ENCODE data around the gene UQCRC2. TPM values are rescaled to one million over a fixed set of nuclear protein-coding genes. Genes with fewer than 3 reads are reported as not detected.
"Not testable (repeated sequence)": the region's sequence is repeated elsewhere in the genome, so short reads cannot be mapped to it uniquely, and the experiment has no call there.

UQCRC2 gene
- total RNA-seq, 2 experiments from 2014 or later: 216 to 225 TPM

GRCh38 chr16:22002047-22002446 is 48.9 kb downstream of the UQCRC2 start:
- H3K4me3 Mint-ChIP-seq; H3K36me3 Mint-ChIP-seq (ENCODE audit: low read depth); DNase-seq; H3K9me3 Mint-ChIP-seq; H3K27ac Mint-ChIP-seq; H3K27me3 Mint-ChIP-seq: not testable (repeated sequence)
- CTCF ChIA-PET: interaction anchor here (0.9 to 17.5 kb wide), 11 partner anchors 9 to 186 kb away, joined by 3 to 319 read pairs (median 5); partner anchors contain the start of gene UQCRC2
- POLR2A ChIA-PET: interaction anchor here (1.4 to 2.1 kb wide), 2 partner anchors 76 to 187 kb away, joined by 6 to 9 read pairs; no protein-coding TSS in a partner anchor
- H3K4me1 Mint-ChIP-seq: peaks cover 15% of the 10 kb centered on the region

- no peaks in the 10 kb centered on the region for H3K36me3 Mint-ChIP-seq (ENCODE audit: low read depth)
- POLR2A ChIA-PET: interaction anchor here (2.1 kb wide), 1 partner anchor 75 kb away, joined by 9 read pairs; no protein-coding TSS in a partner anchor
These were observed 50.0 kb downstream of the UQCRC2 start for GRCh38 chr16:22003195-22003594.

GRCh38 chr16:22004341-22004740 is 51.2 kb downstream of the UQCRC2 start:
- H3K27ac Mint-ChIP-seq: no peak overlapping the region
- peaks cover 27% of the 10 kb centered on the region for H3K4me1 Mint-ChIP-seq
- no peak overlapping the region for H3K4me3 Mint-ChIP-seq
- ChIA-PET POLR2A (interaction anchor here (1.7 kb wide), 1 partner anchor 51 kb away, joined by 5 read pairs; the partner anchor contains the start of gene UQCRC2), CTCF (interaction anchor here (1.2 to 17.5 kb wide), 4 partner anchors 74 to 184 kb away, joined by 3 to 319 read pairs (median 41); no protein-coding TSS in a partner anchor)
- H3K9me3 Mint-ChIP-seq: no peaks in the 10 kb centered on the region
- no peaks in the 10 kb centered on the region for H3K36me3 Mint-ChIP-seq (ENCODE audit: low read depth)
- no peak for DNase-seq
- H3K27me3 Mint-ChIP-seq: no peaks in the 10 kb centered on the region

More at GRCh38 chr16:22003195-22003594, 50.0 kb downstream of the UQCRC2 start:
- H3K4me3 Mint-ChIP-seq: no peak overlapping the region
- no peak for DNase-seq
- H3K27me3 Mint-ChIP-seq: no peaks in the 10 kb centered on the region
- CTCF ChIA-PET: interaction anchor here (3.3 to 17.5 kb wide), 3 partner anchors 75 to 185 kb away, joined by 19 to 319 read pairs (median 79); no protein-coding TSS in a partner anchor
- peaks cover 20% of the 10 kb centered on the region for H3K4me1 Mint-ChIP-seq
- H3K9me3 Mint-ChIP-seq: no peaks in the 10 kb centered on the region
- H3K27ac Mint-ChIP-seq: no peak overlapping the region

- H3K4me3 Mint-ChIP-seq: no peak overlapping the region
- no peaks in the 10 kb centered on the region for H3K9me3 Mint-ChIP-seq
- peaks cover 5% of the 10 kb centered on the region for H3K36me3 Mint-ChIP-seq (ENCODE audit: low read depth)
- no peaks in the 10 kb centered on the region for H3K27me3 Mint-ChIP-seq
- ChIA-PET CTCF (interaction anchor here (1.0 to 17.5 kb wide), 3 partner anchors 15 to 72 kb away, joined by 3 to 319 read pairs (median 4); no protein-coding TSS in a partner anchor), POLR2A (interaction anchor here (1.7 kb wide), 1 partner anchor 52 kb away, joined by 5 read pairs; the partner anchor contains the start of gene UQCRC2)
- H3K4me1 Mint-ChIP-seq: peaks cover 32% of the 10 kb centered on the region
- H3K27ac Mint-ChIP-seq: no peak overlapping the region
- no peak for DNase-seq
These were observed 52.6 kb downstream of the UQCRC2 start for GRCh38 chr16:22005746-22006145.

- peak overlapping the region; percentile 79 for H3K4me3 Mint-ChIP-seq
- H3K27ac Mint-ChIP-seq: no peak overlapping the region
- H3K4me1 Mint-ChIP-seq: peaks cover 33% of the 10 kb centered on the region
- no peak for DNase-seq
- H3K36me3 Mint-ChIP-seq (ENCODE audit: low read depth): peaks cover 5% of the 10 kb centered on the region
- no peaks in the 10 kb centered on the region for H3K9me3 Mint-ChIP-seq
- CTCF ChIA-PET: interaction anchor here (1.0 to 17.5 kb wide), 5 partner anchors 16 to 182 kb away, joined by 3 to 319 read pairs (median 9); no protein-coding TSS in a partner anchor
- POLR2A ChIA-PET: interaction anchor here (1.5 to 4.7 kb wide), 5 partner anchors 8 to 184 kb away, joined by 10 to 40 read pairs (median 13); partner anchors contain the start of gene UQCRC2
- no peaks in the 10 kb centered on the region for H3K27me3 Mint-ChIP-seq
These were observed 53.5 kb downstream of the UQCRC2 start for GRCh38 chr16:22006636-22007035.

GRCh38 chr16:22007159-22007508 is 54.0 kb downstream of the UQCRC2 start:
- peaks cover 34% of the 10 kb centered on the region for H3K4me1 Mint-ChIP-seq

GRCh38 chr16:22007509-22008214 is 54.5 kb downstream of the UQCRC2 start, which contains the start of gene MOSMO:
Gene MOSMO (plus strand): TSS chr16:22008111. CDS start chr16:22008302, 191 bp downstream.
- ChIA-PET POLR2A (interaction anchor here (0.6 to 4.7 kb wide), 12 partner anchors 9 to 1107 kb away, joined by 3 to 40 read pairs (median 7); partner anchors contain the start of genes LYRM1 and UQCRC2), CTCF (interaction anchor here (0.6 to 17.5 kb wide), 10 partner anchors 9 to 690 kb away, joined by 3 to 319 read pairs (median 6); no protein-coding TSS in a partner anchor)
- Mint-ChIP-seq H3K4me3 (peak within 1 kb of the TSS; percentile 83), H3K36me3 (ENCODE audit: low read depth) (peaks cover 5% of the 10 kb centered on the region), H3K4me1 (peaks cover 34% of the 10 kb centered on the region), H3K27me3 (no peaks in the 10 kb centered on the region), H3K9me3 (no peaks in the 10 kb centered on the region), H3K27ac (peak within 1 kb of the TSS; percentile 49)
- peak; percentile 69 for DNase-seq

More at GRCh38 chr16:22007159-22007508, 54.0 kb downstream of the UQCRC2 start:
- no peaks in the 10 kb centered on the region for H3K9me3 Mint-ChIP-seq
- ChIA-PET CTCF (interaction anchor here (0.6 to 17.5 kb wide), 9 partner anchors 8 to 293 kb away, joined by 3 to 319 read pairs (median 6); no protein-coding TSS in a partner anchor), POLR2A (interaction anchor here (0.6 to 4.7 kb wide), 12 partner anchors 9 to 1106 kb away, joined by 3 to 40 read pairs (median 7); partner anchors contain the start of genes LYRM1 and UQCRC2)
- H3K27ac Mint-ChIP-seq: peak overlapping the region; percentile 34
- peak overlapping the region; percentile 79 for H3K4me3 Mint-ChIP-seq
- no peaks in the 10 kb centered on the region for H3K27me3 Mint-ChIP-seq
- no peak for DNase-seq
- H3K36me3 Mint-ChIP-seq (ENCODE audit: low read depth): peaks cover 5% of the 10 kb centered on the region

- Mint-ChIP-seq H3K4me1 (peaks cover 34% of the 10 kb centered on the region), H3K9me3 (no peaks in the 10 kb centered on the region), H3K27ac (peak overlapping the region; percentile 49), H3K27me3 (no peaks in the 10 kb centered on the region), H3K4me3 (peak overlapping the region; percentile 83), H3K36me3 (ENCODE audit: low read depth) (peaks cover 5% of the 10 kb centered on the region)
- peak; percentile 39 for DNase-seq
- CTCF ChIA-PET: interaction anchor here (0.6 to 17.5 kb wide), 12 partner anchors 9 to 690 kb away, joined by 3 to 319 read pairs (median 6); no protein-coding TSS in a partner anchor
- POLR2A ChIA-PET: interaction anchor here (1.0 to 4.7 kb wide), 12 partner anchors 9 to 1108 kb away, joined by 3 to 40 read pairs (median 10); partner anchors contain the start of genes LYRM1 and UQCRC2
These were observed 55.3 kb downstream of the UQCRC2 start for GRCh38 chr16:22008215-22009059.

GRCh38 chr16:22010902-22011301 is 57.7 kb downstream of the UQCRC2 start:
- Mint-ChIP-seq H3K36me3 (ENCODE audit: low read depth) (peaks cover 5% of the 10 kb centered on the region), H3K27me3 (no peaks in the 10 kb centered on the region), H3K27ac (no peak overlapping the region), H3K4me3 (no peak overlapping the region), H3K4me1 (peaks cover 43% of the 10 kb centered on the region), H3K9me3 (no peaks in the 10 kb centered on the region)
- ChIA-PET POLR2A (interaction anchor here (4.7 kb wide), 1 partner anchor 179 kb away, joined by 40 read pairs; no protein-coding TSS in a partner anchor), CTCF (interaction anchor here (0.9 to 17.5 kb wide), 3 partner anchors 9 to 178 kb away, joined by 3 to 319 read pairs (median 4); no protein-coding TSS in a partner anchor)
- DNase-seq: no peak

GRCh38 chr16:22012241-22012640 is 59.1 kb downstream of the UQCRC2 start:
- Mint-ChIP-seq H3K36me3 (ENCODE audit: low read depth) (peaks cover 5% of the 10 kb centered on the region), H3K27me3 (no peaks in the 10 kb centered on the region), H3K9me3 (no peaks in the 10 kb centered on the region), H3K4me1 (peaks cover 37% of the 10 kb centered on the region), H3K4me3 (no peak overlapping the region), H3K27ac (no peak overlapping the region)
- POLR2A ChIA-PET: interaction anchor here (0.9 kb wide), 1 partner anchor 66 kb away, joined by 3 read pairs; no protein-coding TSS in a partner anchor
- DNase-seq: no peak
- CTCF ChIA-PET: interaction anchor here (17.5 kb wide), 1 partner anchor 66 kb away, joined by 319 read pairs; no protein-coding TSS in a partner anchor

- Mint-ChIP-seq H3K9me3 (no peaks in the 10 kb centered on the region), H3K4me1 (peaks cover 33% of the 10 kb centered on the region), H3K4me3 (no peak overlapping the region), H3K36me3 (ENCODE audit: low read depth) (peaks cover 5% of the 10 kb centered on the region), H3K27ac (no peak overlapping the region), H3K27me3 (no peaks in the 10 kb centered on the region)
- ChIA-PET CTCF (interaction anchor here (1.2 kb wide), 1 partner anchor 64 kb away, joined by 4 read pairs; no protein-coding TSS in a partner anchor), POLR2A (interaction anchor here (1.2 kb wide), 1 partner anchor 23 kb away, joined by 3 read pairs; no protein-coding TSS in a partner anchor)
- no peak for DNase-seq
These were observed 60.3 kb downstream of the UQCRC2 start for GRCh38 chr16:22013486-22013885.
